ENCODE measurements around the gene CD99L2. TPM values are rescaled to one million over a fixed set of nuclear protein-coding genes. Genes with fewer than 3 reads are reported as not detected.

Gene CD99L2
- total RNA-seq, 1 donor from 2014 or later = 61.9 TPM

- no peak overlapping the region for H3K27ac Mint-ChIP-seq (ENCODE audit: unreplicated experiment)
- H3K4me1 Mint-ChIP-seq (ENCODE audit: unreplicated experiment) = peaks cover 4% of the 10 kb centered on the region
- DNase-seq (ENCODE audit: extremely low spot score, unreplicated experiment) = no peak
- H3K9me3 Mint-ChIP-seq (ENCODE audit: unreplicated experiment) = peaks cover 14% of the 10 kb centered on the region
- H3K36me3 Mint-ChIP-seq (ENCODE audit: unreplicated experiment) = no peaks in the 10 kb centered on the region
- H3K4me3 Mint-ChIP-seq (ENCODE audit: unreplicated experiment) = no peak overlapping the region
- H3K27me3 Mint-ChIP-seq (ENCODE audit: unreplicated experiment) = peaks cover 14% of the 10 kb centered on the region
- TF ChIP-seq CTCF (IDR thresholded peaks at IDR 0.05) = no peak
These were observed 9.0 kb upstream of the CD99L2 start for GRCh38 chrX:150907474-150907873.

- Mint-ChIP-seq H3K4me3 (ENCODE audit: unreplicated experiment) (no peak overlapping the region), H3K27me3 (ENCODE audit: unreplicated experiment) (peaks cover 14% of the 10 kb centered on the region), H3K27ac (ENCODE audit: unreplicated experiment) (no peak overlapping the region), H3K36me3 (ENCODE audit: unreplicated experiment) (no peaks in the 10 kb centered on the region), H3K9me3 (ENCODE audit: unreplicated experiment) (peaks cover 14% of the 10 kb centered on the region), H3K4me1 (ENCODE audit: unreplicated experiment) (peaks cover 4% of the 10 kb centered on the region)
- no peak for TF ChIP-seq CTCF (IDR thresholded peaks at IDR 0.05)
- no peak for DNase-seq (ENCODE audit: extremely low spot score, unreplicated experiment)
These were observed 8.2 kb upstream of the CD99L2 start for GRCh38 chrX:150906694-150907093.

GRCh38 chrX:150905293-150905692 is 6.8 kb upstream of the CD99L2 start:
- H3K4me3 Mint-ChIP-seq (ENCODE audit: unreplicated experiment) = no peak overlapping the region
- no peak for DNase-seq (ENCODE audit: extremely low spot score, unreplicated experiment)
- peaks cover 14% of the 10 kb centered on the region for H3K27me3 Mint-ChIP-seq (ENCODE audit: unreplicated experiment)
- H3K9me3 Mint-ChIP-seq (ENCODE audit: unreplicated experiment) = peaks cover 14% of the 10 kb centered on the region
- TF ChIP-seq CTCF (IDR thresholded peaks at IDR 0.05) = no peak
- peaks cover 4% of the 10 kb centered on the region for H3K4me1 Mint-ChIP-seq (ENCODE audit: unreplicated experiment)
- H3K36me3 Mint-ChIP-seq (ENCODE audit: unreplicated experiment) = no peaks in the 10 kb centered on the region
- no peak overlapping the region for H3K27ac Mint-ChIP-seq (ENCODE audit: unreplicated experiment)

GRCh38 chrX:150903110-150903508 is 4.6 kb upstream of the CD99L2 start:
- no peak for TF ChIP-seq CTCF (IDR thresholded peaks at IDR 0.05)
- DNase-seq (ENCODE audit: extremely low spot score, unreplicated experiment) = no peak
- Mint-ChIP-seq H3K27me3 (ENCODE audit: unreplicated experiment) (peaks cover 10% of the 10 kb centered on the region), H3K9me3 (ENCODE audit: unreplicated experiment) (peaks cover 10% of the 10 kb centered on the region), H3K4me3 (ENCODE audit: unreplicated experiment) (no peak overlapping the region), H3K27ac (ENCODE audit: unreplicated experiment) (no peak overlapping the region), H3K4me1 (ENCODE audit: unreplicated experiment) (peaks cover 5% of the 10 kb centered on the region), H3K36me3 (ENCODE audit: unreplicated experiment) (no peaks in the 10 kb centered on the region)

- no peak overlapping the region for H3K4me3 Mint-ChIP-seq (ENCODE audit: unreplicated experiment)
- no peaks in the 10 kb centered on the region for H3K36me3 Mint-ChIP-seq (ENCODE audit: unreplicated experiment)
- no peak for DNase-seq (ENCODE audit: extremely low spot score, unreplicated experiment)
- H3K4me1 Mint-ChIP-seq (ENCODE audit: unreplicated experiment) = peaks cover 5% of the 10 kb centered on the region
- peaks cover 10% of the 10 kb centered on the region for H3K9me3 Mint-ChIP-seq (ENCODE audit: unreplicated experiment)
- no peak overlapping the region for H3K27ac Mint-ChIP-seq (ENCODE audit: unreplicated experiment)
- peaks cover 10% of the 10 kb centered on the region for H3K27me3 Mint-ChIP-seq (ENCODE audit: unreplicated experiment)
- no peak for TF ChIP-seq CTCF (IDR thresholded peaks at IDR 0.05)
These were observed 4.1 kb upstream of the CD99L2 start for GRCh38 chrX:150902434-150903109.
